ENCODE measurements around the gene DMKN. TPM values are rescaled to one million over a fixed set of nuclear protein-coding genes. Genes with fewer than 3 reads are reported as not detected.

The DMKN gene
- total and polyA plus RNA-seq, 2 experiments from 2014 or later: 57.0 to 99.5 TPM

- Histone ChIP-seq H3K27me3 (no peaks in the 10 kb centered on the region), H3K36me3 (replicated peaks; ENCODE audit: insufficient read depth, low read depth) (no peaks in the 10 kb centered on the region), H3K79me2 (no peaks in the 10 kb centered on the region), H3K4me2 (no peak within 1 kb of the TSS), H2AFZ (no peak within 1 kb of the TSS), H3K4me3 (no peak within 1 kb of the TSS), H3K9me3 (ENCODE audit: low read depth) (no peaks in the 10 kb centered on the region), H3K4me1 (ENCODE audit: insufficient read depth) (no peaks in the 10 kb centered on the region), H4K20me1 (ENCODE audit: insufficient read depth, poor library complexity, severe bottlenecking) (no peaks in the 10 kb centered on the region), H3K27ac (no peak within 1 kb of the TSS), H3K9me2 (replicated peaks; ENCODE audit: insufficient read depth) (no peaks in the 10 kb centered on the region)
- DNase-seq (ENCODE audit: low spot score): no peak
- TF ChIP-seq CTCF (IDR thresholded peaks at IDR 0.05; ENCODE audit: poor library complexity) (no peak), EZH2phosphoT487 (IDR thresholded peaks at IDR 0.05; ENCODE audit: low read depth, severe bottlenecking, unreplicated experiment) (no peak), EZH2 (IDR thresholded peaks at IDR 0.05; ENCODE audit: borderline replicate concordance) (no peak)
- 89% methylated on average over 34 of the region's 39 CpGs for WGBS (ENCODE audit: low lambda C conversion rate, missing lambda C conversion rate)
Measured at GRCh38 chr19:35533201-35533821, 19.9 kb upstream of the DMKN start, which contains the start of gene GAPDHS. GAPDHS (plus strand) TSS chr19:35533456; CDS start chr19:35533528, 72 bp downstream.

- no peak overlapping the region for H3K4me2 ChIP-seq
- no peaks in the 10 kb centered on the region for H4K20me1 ChIP-seq (ENCODE audit: insufficient read depth, poor library complexity, severe bottlenecking)
- H3K27ac ChIP-seq: no peak overlapping the region
- DNase-seq (ENCODE audit: low spot score): no peak
- H2AFZ ChIP-seq: no peak overlapping the region
- H3K79me2 ChIP-seq: no peaks in the 10 kb centered on the region
- no peaks in the 10 kb centered on the region for H3K36me3 ChIP-seq (replicated peaks; ENCODE audit: insufficient read depth, low read depth)
- 41% methylated on average over 6 of the region's 6 CpGs for WGBS (ENCODE audit: low lambda C conversion rate, missing lambda C conversion rate)
- no peaks in the 10 kb centered on the region for H3K27me3 ChIP-seq
- no peak overlapping the region for H3K4me3 ChIP-seq
- TF ChIP-seq EZH2phosphoT487 (IDR thresholded peaks at IDR 0.05; ENCODE audit: low read depth, severe bottlenecking, unreplicated experiment) (no peak), CTCF (IDR thresholded peaks at IDR 0.05; ENCODE audit: poor library complexity) (no peak), EZH2 (IDR thresholded peaks at IDR 0.05; ENCODE audit: borderline replicate concordance) (no peak)
- no peaks in the 10 kb centered on the region for H3K9me3 ChIP-seq (ENCODE audit: low read depth)
- H3K9me2 ChIP-seq (replicated peaks; ENCODE audit: insufficient read depth): no peaks in the 10 kb centered on the region
- no peaks in the 10 kb centered on the region for H3K4me1 ChIP-seq (ENCODE audit: insufficient read depth)
Measured at GRCh38 chr19:35531291-35531690, 17.8 kb upstream of the DMKN start.

GRCh38 chr19:35529241-35530218 is 16.1 kb upstream of the DMKN start:
- TF ChIP-seq EZH2 (IDR thresholded peaks at IDR 0.05; ENCODE audit: borderline replicate concordance) (no peak), EZH2phosphoT487 (IDR thresholded peaks at IDR 0.05; ENCODE audit: low read depth, severe bottlenecking, unreplicated experiment) (no peak), CTCF (IDR thresholded peaks at IDR 0.05; ENCODE audit: poor library complexity) (no peak)
- H3K79me2 ChIP-seq: no peaks in the 10 kb centered on the region
- H3K4me1 ChIP-seq (ENCODE audit: insufficient read depth): no peaks in the 10 kb centered on the region
- no peak for DNase-seq (ENCODE audit: low spot score)
- H3K4me2 ChIP-seq: no peak overlapping the region
- H3K9me2 ChIP-seq (replicated peaks; ENCODE audit: insufficient read depth): no peaks in the 10 kb centered on the region
- WGBS (ENCODE audit: low lambda C conversion rate, missing lambda C conversion rate): 75% methylated on average over 17 of the region's 19 CpGs
- H3K4me3 ChIP-seq: no peak overlapping the region
- H2AFZ ChIP-seq: no peak overlapping the region
- H3K27me3 ChIP-seq: peaks cover 2% of the 10 kb centered on the region
- H3K9me3 ChIP-seq (ENCODE audit: low read depth): no peaks in the 10 kb centered on the region
- H3K27ac ChIP-seq: no peak overlapping the region
- no peaks in the 10 kb centered on the region for H4K20me1 ChIP-seq (ENCODE audit: insufficient read depth, poor library complexity, severe bottlenecking)
- H3K36me3 ChIP-seq (replicated peaks; ENCODE audit: insufficient read depth, low read depth): no peaks in the 10 kb centered on the region
